Breast epithelium (tissue), 3 donors: ENCODE results near the gene SCAMP5.

Experiments
- POLR2A ChIP-seq: fragments of 450-650 bp; IDR thresholded peaks from one replicate; pipeline ENCODE4 v1.6.1; 2016; ENCODE audit warnings: antibody characterized with exemption, mild to moderate bottlenecking, moderate library complexity
- POLR2AphosphoS5 ChIP-seq, 3 donors: sonication (generic); formaldehyde crosslinking; IDR thresholded peaks; one replicate each; pipeline ENCODE4 v1.6.1; 2017; ENCODE audit warnings: antibody characterized with exemption in 3 of 3
- TF ChIP-seq, protein P1 (sequence below), 3 donors: fragments of 450-650 bp; IDR thresholded peaks; one replicate each; pipeline ENCODE4 v1.5.1; 2016 to 2017; ENCODE audit warnings: antibody characterized with exemption in 3 of 3, mild to moderate bottlenecking in 3 of 3, moderate library complexity in 3 of 3

DNA sequence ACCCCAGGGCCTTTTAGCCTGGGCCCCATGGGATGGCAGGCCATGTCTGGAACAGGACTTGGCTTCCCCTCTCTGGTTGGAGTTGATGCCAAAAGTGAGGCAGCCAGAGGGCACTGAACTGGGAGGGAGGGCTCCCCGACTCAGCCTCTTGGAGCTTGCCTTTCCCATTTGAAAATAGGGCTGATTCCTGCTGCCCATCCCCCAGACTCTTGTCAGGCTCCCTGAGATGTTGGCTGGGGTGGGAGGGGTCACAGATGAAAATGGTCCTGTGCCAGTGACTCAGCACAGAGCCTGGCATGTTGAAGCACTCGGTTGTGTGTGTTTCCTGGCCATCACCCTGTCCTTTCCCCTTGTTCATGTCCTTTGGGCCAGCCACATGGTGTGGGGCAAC, 34.7 kb downstream of the SCAMP5 start:
- TF ChIP-seq, protein P1, sequence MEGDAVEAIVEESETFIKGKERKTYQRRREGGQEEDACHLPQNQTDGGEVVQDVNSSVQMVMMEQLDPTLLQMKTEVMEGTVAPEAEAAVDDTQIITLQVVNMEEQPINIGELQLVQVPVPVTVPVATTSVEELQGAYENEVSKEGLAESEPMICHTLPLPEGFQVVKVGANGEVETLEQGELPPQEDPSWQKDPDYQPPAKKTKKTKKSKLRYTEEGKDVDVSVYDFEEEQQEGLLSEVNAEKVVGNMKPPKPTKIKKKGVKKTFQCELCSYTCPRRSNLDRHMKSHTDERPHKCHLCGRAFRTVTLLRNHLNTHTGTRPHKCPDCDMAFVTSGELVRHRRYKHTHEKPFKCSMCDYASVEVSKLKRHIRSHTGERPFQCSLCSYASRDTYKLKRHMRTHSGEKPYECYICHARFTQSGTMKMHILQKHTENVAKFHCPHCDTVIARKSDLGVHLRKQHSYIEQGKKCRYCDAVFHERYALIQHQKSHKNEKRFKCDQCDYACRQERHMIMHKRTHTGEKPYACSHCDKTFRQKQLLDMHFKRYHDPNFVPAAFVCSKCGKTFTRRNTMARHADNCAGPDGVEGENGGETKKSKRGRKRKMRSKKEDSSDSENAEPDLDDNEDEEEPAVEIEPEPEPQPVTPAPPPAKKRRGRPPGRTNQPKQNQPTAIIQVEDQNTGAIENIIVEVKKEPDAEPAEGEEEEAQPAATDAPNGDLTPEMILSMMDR (IDR thresholded peaks at IDR 0.05), result no peak
- no peak for TF ChIP-seq POLR2AphosphoS5 (IDR thresholded peaks at IDR 0.05)
- TF ChIP-seq POLR2A, result no peak
